NCI-H2081 (cell line): ENCODE measurements around the gene RPS17.

Source experiments
- DNase-seq, 2 experiments: peaks; one replicate each; lab custom pipeline; 2025; lab: John Stamatoyannopoulos, UW

The RPS17 gene

DNA sequence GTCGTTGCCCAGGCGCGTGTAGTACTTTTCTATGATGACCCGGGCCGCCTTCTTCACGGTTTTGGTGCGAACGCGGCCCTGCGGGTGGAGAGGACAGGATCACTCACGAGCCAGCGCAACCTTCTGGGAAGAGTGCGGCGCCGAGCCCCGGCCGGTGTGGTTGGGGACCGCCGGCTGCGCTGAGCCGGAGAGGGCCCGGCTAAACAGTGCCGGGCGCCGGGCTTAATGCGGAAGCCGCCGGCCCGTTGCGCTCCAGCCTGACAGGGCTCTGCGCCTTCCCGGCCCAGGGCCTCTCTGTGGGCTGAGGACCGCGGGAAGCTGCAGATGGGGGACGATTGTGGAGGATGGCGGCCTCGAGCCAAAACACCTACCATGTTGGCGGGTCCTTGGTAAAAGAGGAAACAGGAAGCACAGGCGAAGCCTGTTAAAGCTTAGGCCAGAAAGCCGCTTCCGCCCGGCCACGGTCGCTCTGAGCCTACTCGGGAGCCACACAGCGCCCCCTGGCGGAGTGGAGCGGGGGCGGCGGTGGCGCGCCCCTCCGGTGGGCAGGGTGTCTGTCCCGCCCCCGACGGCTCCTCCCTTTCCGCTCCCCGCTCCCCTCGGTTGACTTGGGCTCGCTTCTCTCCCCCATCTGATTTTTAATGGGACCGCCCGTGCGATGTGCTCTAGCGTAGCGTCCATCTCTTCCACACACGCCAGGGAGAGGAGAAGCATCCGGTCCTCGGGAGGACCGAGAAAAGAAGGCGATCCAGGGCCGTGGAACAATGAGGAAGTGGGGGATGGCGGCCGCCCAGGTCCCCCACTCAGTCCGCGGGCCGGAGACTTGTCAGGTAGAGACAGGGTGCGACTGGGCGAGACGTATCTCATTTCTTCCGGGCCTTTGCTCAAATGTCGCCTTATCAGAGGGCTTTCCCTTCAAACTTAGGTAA, at the start of gene RPS17:
Gene RPS17, minus strand, starts transcription at position 403 of the 929 bp plus-strand sequence. Its CDS starts 29 bp downstream, at position 374.
- DNase-seq: no peak

DNA sequence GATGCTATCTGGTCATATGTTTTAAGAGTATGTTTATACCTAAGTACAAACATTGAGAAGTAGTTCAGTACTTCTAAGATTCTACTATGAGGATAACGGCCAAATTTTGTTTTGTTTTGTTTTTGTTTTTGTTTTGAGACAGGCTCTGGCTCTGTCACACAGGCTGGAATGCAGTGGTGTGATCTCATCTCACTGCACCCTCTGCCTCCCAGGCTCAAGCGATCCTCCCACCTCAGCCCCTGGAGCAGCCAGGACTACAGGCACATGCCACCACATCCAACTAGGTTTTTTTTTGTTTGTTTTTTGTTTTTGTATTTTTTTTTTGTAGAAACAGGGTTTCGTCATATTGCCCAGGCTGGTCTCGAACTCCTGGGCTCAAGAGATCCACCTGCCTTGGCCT, 47.5 kb upstream of the RPS17 start:
- no peak for DNase-seq

DNA sequence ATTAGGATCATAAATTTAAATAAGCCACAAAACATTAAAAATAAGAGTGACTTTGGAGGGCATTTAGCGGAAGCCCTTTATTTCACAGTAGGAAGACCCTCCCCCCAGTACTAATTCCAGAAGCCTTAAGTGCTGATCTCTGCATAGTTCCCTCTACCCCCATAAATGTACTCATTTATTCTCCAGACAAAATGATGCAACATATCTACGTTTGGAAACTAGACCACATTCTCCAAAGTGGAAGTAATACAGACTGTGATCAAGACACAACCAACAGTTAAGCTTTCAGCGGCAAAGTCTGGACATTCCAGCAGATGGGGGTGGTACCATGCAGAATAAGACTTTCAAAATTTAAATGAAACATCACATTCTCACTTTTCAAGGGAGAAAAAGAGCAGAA, 44.8 kb upstream of the RPS17 start:
- no peak for DNase-seq

DNA sequence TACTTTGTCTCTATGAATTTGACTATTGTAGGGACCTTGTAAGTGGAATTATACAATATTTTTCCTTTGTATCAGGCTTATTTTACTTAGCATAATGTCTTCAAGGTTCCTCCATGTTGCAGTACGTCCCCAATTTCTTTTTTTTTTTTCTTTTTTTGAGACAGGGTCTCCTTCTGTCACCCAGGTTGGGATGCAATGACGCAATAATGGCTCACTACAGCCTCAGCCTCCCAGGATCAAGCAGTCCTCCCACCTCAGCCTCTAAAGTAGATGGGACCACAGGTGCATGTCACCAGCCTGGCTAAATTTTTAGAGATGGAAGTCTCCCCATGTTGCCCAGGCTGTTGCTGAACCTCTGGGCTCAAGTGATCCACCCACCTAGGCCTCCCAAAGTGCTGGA, 40.5 kb upstream of the RPS17 start:
- DNase-seq: no peak

DNA sequence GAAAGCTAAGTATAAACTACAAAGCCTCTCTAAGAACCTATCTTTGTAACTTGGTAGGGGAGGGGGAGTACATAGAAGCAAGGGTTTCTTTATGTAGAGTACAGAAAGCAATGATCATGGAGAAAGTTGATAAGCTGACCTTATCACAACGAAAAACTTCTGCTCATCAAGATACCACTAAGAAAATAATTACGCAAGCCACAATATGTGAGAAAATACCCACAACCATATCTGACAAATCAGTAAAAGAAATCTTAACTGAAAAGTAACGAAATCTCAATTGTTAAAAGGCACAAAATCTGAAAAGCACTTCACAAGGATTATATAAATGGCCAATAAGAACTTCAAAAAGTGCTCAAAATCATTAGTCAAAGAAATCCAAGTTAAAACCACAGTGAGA, 35.1 kb upstream of the RPS17 start:
- no peak for DNase-seq

DNA sequence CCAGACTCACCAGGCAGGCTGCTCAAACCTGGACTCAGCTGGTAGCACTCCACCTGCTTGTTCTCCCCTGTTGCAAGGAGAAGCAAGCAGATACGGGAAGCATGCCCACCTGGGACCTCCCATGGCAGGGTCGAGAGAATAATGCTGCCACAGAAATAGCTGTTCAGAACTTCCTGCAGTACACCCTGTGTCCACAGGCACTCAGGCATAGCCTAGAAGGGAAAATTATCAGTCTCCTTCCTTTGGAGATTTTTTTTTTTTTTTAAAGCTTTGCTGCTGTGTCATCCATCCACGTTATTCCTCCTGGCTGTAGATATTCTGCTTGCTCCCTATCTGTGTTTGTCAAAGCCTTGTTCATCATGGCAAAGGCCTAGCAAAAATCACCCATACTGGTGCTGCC, 32.7 kb upstream of the RPS17 start:
- DNase-seq: no peak

DNA sequence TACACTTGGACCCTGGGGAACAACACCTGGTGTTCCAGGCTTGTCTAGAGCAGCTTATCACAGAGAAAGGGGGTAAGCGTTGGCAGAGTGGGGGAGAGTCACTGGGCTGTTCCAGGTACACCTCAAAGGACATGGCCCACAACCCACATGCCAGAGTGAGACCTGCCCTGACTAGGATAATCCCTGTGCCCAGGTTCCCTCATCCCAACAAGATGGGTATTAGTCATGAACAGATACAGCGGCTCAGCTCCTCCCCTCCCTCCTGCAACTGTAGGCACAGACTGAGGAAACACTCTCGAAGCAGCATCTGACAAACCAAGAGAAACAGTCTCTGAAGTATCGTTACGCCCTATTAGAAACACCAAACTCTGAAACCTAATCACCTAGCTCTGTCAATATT, 32.1 kb upstream of the RPS17 start:
- DNase-seq: no peak

DNA sequence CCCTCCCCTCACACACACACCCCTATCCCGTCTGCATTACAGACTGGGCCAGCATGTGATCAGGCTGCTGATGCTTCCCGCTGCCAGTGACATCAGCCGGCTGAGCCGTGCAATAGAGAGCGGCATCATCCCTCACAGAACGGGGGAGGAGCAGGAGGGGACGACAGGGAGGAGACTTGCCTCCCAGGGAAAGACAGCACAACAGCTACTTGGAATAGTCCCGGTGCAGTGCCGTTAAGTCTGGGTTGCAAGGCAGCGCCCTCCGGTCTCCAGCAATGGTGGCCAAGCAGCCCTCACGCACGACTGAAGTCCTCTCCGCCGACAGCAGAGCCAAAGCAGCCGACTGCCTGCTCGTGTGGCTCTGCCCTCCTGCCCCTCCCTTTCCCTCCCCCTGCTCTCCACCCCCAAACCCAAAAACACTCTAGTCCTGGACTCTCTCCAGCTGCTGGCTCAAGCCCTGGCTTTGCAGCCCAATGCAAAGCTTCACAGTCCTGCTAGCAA, 31.5 kb upstream of the RPS17 start:
- peak; percentile 38 to 60 for DNase-seq

DNA sequence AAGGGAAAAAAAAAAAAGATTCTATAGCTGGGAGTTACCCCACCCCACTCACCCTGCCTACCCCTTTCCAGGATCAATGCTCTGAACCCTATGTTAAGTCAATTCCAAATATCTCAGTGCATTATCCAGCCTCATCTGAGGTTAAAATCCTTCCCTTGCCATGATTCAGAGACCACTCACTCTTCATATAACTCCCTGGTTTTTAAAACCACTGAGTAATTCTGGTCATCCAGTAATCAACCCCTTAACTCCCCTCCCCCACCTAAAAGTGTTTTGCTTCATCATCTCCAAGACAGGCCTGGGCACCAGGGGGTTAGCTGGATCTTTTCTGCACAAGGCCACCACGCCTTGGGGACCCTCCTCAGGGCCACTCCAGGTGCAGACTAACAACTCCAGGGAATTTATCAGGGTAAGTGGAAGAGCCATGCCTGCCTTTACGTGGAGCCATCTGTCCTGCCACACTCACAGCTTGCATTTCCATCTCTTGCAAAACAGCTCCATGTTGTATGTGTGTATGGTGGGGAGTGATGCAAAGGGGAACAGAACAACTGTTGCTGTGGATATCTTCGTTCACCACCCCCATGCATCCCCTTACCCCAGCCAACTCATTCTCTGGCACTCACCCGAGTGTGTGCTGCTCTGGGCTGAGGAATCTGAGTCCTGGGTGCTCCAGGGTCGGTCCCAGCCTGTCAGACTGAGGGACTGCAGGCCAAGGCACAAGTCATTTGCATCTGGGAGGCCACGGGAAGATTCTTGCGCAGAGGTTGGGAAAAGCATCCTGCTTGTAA, 30.7 kb upstream of the RPS17 start:
- no peak for DNase-seq

DNA sequence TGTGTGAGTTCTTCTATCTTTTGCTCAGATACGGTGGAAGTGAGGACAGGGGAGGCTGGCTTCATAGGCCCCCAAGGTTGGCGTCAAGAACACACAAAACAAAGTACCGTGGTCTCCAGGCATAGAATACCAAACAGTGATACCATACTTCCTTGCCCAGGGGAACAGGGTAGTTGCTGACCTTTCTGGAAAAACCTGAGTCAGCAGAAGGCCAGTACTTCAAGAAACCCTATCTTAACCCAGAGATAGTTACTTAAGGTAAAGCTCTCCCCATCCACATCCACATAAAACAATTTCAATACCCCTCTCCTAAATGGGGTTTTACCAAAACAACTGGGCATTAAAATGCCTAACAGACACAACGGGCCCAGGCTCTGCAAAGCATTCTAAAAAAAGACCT, 29.6 kb upstream of the RPS17 start:
- no peak for DNase-seq

DNA sequence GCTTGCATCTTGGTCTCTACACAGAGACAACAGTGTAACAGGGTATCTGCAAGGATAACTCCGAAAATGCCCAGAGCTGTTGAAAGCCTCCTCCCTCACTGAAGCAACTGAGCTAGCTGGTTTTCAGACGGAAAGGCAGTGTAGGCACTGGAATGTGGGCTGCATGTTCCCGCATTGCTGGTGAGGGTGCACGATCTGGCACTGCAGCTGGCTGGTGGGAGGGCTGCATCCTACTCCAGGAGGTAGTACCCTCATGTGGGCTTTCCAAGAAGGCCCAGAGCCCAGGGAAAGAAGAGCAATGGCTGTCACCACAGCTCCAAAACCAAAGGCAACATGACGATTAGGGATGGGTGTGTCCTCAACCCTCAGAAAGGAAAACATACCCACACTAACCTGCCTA, 28.7 kb upstream of the RPS17 start:
- DNase-seq: no peak

DNA sequence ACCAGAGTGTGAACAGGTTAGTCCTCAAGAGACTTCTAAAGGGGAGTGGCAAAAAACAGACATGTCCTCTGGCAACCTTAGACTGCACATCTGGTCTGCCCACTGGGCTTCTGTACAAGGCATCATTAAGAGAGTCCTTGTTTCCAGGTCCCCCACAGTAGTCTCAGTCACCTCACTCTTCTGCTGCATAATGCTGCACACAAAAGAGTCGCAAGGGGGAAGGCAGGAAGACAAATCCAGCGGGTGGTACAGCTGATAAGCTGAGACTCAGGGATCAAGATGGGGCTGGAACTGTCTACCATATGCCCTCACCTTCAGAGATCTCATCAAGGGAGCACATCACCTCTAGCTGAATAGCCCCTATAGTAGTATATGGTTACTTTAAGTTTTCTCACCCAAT, 27.4 kb upstream of the RPS17 start:
- DNase-seq: no peak

DNA sequence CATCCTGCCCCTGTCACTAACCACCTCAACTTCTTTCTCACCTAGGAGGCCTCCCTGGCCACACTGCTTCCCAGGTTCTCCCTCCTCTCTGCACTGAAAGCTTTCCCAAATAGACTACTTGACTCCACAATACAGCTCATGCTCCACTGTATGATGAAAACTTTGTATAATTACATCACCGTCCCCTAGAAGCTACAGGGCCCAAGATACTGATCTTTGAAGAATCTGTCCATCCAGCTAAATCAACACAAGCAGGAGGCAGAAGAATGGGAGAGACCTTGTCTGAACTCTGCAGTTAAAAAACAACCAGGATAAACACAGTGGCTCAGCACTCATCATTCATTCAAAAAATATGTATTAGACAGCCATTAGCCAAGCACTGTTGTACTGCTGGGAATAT, 26.4 kb upstream of the RPS17 start:
- DNase-seq: no peak

DNA sequence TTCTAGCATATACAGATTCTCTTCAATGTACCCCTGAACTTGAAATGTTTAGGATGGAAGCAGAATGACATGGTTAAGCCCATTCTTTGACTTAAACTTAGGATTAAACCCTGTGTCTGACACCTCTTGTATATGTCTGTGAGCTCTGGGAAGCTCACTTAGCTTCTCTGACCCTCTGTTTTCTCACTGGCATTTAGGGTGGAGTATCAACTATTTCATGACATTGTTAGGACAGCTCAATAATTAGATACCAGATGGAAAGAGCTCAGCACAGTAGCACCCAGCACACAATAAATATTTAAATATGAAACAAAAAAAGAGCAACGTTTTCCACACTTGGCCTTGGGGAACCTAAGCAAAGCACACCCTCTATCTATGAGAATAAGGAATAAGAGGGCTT, 18.2 kb upstream of the RPS17 start:
- no peak for DNase-seq

DNA sequence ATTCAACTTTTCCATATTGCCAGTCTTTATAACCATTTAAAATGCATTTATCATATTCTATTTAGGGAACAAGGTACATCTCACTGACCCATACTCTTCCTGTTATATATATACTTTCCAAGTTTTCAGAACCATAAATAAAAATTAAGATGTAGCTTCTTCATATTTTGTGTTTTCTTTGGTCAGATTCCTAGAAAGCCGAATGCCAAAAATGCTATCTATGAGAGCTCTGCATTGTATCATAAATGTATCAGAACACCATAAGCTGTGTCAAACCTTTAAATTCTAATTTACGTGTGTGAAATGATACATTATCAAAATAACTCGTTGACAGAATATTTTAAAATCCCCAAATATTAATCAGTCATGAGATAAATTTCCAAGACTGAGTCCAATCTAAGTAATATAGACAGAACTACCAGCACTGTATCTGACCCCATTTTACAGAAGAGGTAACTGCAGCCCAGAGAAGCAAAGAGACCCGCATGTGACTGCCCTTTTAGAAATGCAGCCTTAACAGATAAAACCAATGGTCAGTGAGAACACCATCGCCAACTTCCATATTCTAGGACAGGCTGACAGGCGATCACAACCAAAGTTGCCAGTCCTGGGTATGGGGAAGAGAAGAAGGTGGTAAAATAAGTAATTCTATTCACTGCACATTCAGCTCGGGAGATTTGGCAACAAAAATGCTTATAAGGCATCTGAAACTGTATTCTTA, 16.2 kb upstream of the RPS17 start:
- no peak for DNase-seq

DNA sequence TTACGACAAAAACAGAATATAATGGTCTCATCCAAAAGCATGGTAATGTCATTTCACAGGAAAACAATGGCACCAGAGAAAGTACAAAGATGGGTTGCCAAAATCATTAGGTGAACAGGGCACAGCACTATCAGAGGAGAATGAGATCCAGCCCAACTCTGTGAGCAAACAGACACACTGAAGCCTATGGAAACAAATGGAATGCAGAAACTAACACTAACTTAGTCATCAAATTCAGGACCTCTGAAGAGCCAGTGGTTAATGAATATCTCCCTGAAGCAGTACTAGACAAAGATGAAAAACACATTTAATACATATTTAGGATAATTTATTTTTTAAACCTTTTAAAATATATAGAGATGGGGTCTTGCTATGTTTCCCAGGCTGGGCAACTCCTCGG, 14.6 kb upstream of the RPS17 start:
- DNase-seq: no peak

DNA sequence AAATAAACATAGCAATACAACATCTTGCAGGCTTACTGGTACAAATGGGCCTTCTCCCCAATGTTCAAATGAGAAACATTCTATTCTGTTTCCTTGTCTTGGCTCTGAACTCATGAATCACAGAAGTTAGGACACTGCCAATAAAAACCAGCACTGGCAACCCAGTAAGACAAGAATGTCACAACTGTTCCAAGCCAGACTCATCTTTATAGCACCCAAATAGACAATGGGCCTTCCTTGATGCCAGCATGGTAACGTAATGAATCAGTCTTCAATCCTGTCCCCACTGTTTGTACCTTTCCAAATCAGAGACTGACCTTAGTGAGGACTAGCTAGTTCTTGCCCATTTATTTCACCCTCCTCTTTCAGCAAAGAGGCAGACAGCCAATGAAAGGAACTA, 14.1 kb upstream of the RPS17 start:
- no peak for DNase-seq

DNA sequence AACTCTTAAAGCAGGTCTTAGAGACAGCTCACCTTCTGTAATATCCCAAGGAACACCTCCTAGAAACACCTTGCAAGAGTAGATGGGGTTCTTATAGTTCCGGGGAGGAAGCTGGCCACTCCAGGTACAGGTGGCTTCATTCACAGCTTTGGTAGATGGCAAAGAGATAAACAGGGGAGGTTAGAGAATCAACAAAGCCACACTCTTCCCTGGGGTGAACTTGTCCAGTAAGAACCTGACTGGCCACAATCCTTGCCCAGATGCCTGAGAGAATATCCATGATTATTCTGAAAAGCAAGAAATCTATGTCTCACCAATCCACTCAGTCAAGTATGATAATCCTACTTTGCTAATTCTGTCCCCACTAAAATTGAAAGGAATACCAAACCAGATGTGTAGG, 13.6 kb upstream of the RPS17 start:
- no peak for DNase-seq

DNA sequence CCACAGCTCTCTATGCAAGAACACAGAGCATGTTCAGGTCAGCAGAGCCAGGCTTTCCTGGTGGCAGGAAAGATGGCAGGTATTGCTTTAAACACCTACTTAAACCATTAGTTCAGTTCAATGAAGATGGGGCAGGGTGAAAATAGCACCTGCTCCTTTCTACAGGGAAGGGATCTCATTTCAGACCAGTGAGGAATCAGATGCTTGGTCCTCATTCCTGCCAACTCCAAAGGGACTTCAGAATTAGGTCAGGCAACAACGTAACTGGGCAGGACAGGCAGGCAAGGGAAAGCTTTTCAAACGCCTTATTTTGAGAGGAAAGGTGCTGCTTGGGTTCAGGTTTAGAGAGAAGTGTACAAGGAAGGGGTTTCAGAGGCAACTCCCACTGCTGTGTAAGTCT, 12.6 kb upstream of the RPS17 start:
- DNase-seq: no peak

DNA sequence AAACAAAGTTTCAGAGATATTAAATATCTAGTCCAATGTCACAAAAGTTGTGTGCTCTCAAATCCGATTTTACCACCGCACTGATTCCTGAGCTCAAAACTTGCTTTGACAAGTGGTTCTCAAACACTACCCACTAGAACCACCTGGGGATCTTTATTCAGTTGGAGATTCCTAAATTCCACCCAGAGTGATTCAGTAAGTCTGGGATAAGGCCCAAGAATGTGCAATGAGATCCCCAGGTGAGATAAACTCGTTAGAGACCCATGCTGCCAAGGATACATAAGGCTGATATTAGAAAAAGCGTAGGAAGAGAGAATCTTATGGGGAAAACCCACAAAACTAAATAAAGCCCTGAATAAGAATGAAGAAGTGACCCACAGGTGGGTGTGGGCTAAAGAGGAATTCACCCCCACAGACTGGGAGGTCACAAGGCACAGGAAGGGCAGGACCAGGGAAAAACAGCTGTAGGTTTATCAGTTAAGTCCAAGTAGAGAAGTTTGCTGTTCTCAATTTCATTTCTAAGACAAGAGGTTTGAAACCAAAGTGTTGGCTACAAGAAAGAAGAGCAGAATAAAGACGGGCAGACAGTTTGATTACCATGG, 11.5 kb upstream of the RPS17 start:
- no peak for DNase-seq

DNA sequence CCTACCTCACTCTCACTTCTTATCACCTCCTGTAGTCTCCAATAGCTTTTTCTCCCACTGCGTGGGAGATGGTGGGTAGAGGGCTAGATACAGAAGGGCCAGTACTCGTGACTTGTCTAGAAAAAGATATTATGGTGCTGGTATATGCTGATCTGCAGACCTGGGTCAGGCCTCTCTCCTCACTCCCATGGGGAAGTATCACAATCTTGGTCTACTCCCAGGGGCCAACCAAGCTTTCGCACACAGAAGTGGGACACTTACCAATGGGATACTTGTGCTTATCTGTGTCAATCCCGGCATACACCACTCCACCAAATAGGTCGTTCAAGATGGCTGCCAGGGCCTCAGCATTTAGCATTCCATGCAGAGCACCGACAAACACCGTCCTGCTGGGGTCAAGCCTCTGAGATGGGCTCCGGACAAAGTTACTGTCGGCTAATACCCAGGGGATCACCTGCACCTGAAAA, 9.0 kb upstream of the RPS17 start:
- no peak for DNase-seq

DNA sequence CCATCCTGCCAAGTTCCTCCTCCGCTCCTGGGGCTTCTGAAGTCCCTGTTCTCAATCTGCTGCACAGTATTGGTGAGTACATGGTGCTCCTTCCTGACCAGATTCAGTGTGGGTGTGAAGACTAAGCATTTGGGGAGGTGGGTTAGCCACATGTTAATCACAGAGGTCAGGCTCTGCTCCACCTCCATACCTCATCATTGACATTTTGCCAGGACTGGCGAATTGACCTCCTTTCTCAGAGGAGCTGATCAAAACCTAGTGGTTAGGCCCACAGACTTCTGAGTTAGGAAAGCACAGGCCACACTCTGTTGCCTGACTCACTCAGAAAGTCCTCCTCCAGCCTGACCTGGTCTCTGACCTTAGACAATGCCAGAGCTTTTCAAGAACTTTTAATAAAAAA, 8.4 kb upstream of the RPS17 start:
- no peak for DNase-seq
